22Rv1 (cell line): ENCODE results near the gene APBB3.

Experiments used
- ZFX ChIP-seq: fragments of 450-650 bp; IDR thresholded peaks from 2 replicates; pipeline ENCODE4 v1.6.1; 2017; ENCODE audit warnings: antibody characterized with exemption, borderline replicate concordance
- TF ChIP-seq, protein P1 (sequence below): fragments of 450-650 bp; IDR thresholded peaks from 2 replicates; pipeline ENCODE4 v1.5.1; 2017; ENCODE audit warnings: mild to moderate bottlenecking

GRCh38 chr5:140546851-140547507 is 17.4 kb downstream of the APBB3 start:
- TF ChIP-seq, protein P1, sequence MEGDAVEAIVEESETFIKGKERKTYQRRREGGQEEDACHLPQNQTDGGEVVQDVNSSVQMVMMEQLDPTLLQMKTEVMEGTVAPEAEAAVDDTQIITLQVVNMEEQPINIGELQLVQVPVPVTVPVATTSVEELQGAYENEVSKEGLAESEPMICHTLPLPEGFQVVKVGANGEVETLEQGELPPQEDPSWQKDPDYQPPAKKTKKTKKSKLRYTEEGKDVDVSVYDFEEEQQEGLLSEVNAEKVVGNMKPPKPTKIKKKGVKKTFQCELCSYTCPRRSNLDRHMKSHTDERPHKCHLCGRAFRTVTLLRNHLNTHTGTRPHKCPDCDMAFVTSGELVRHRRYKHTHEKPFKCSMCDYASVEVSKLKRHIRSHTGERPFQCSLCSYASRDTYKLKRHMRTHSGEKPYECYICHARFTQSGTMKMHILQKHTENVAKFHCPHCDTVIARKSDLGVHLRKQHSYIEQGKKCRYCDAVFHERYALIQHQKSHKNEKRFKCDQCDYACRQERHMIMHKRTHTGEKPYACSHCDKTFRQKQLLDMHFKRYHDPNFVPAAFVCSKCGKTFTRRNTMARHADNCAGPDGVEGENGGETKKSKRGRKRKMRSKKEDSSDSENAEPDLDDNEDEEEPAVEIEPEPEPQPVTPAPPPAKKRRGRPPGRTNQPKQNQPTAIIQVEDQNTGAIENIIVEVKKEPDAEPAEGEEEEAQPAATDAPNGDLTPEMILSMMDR: no peak
- no peak for TF ChIP-seq ZFX
